ENCODE data around the gene SLC38A4. TPM values are rescaled to one million over a fixed set of nuclear protein-coding genes. Genes with fewer than 3 reads are reported as not detected.
"Not testable (repeated sequence)": the region's sequence is repeated elsewhere in the genome, so short reads cannot be mapped to it uniquely, and the experiment has no call there.

SLC38A4 gene
- not detected for total RNA-seq

DNA sequence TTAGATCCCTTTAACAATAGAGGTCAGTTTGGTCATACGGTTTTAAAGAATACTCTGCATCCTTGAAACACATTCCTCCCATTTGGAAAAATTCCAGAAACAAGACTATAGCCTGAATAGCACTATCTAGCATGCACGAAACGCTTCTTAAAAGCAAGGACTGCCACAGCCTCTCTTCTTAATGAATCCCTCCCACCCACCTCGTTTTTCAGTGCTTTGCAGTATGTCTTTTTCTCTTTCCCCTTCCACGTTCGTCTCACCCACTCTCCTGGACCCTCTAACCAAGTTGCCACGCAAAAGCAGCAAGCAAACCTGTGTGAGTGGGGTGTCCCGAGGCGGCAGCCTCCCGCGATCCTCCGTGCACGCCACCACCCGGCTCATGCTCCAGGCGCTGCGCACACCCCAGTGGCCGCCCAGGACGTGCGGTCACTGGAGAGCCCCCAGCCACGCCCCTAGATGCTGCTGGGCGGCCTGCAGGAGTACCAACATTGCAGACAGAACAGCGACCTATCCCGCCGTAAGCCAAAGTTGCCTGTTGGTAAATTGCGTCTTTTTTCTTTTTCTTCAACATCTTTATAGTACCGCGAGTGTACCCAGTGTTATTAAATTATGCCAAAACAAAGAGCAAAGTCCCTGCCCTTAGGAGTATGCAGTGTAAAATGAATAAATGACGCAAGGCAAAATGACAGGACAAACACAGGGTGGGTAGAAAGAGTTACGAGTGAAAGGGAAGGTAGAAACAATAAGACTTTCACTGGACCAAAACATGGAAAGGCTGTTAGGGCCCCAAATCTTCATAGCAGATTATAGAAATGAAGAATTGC is at the start of gene SLC38A4:
Gene SLC38A4 (minus strand): TSS at position 407 of the 824 bp plus-strand sequence. CDS start 32,926 bp downstream, outside the sequence.
- Mint-ChIP-seq H3K27me3 (peaks cover 50 to 74% of the 10 kb centered on the region in 2 donors), H3K4me1 (ENCODE audit: low read depth in 2 of 2) (peaks cover 0 to 3% of the 10 kb centered on the region in 2 donors), H3K4me3 (no peak within 1 kb of the TSS), H3K27ac (no peak within 1 kb of the TSS), H3K9me3 (no peaks in the 10 kb centered on the region), H3K36me3 (no peaks in the 10 kb centered on the region)
- no peak for DNase-seq (ENCODE audit: low spot score)
- ATAC-seq = no peak

GRCh38 chr12:46875095-46875494 is 49.3 kb upstream of the SLC38A4 start:
- peaks cover 12% of the 10 kb centered on the region for H3K9me3 Mint-ChIP-seq
- H3K36me3 Mint-ChIP-seq = peaks cover 20% of the 10 kb centered on the region
- no peak for DNase-seq (ENCODE audit: low spot score)

GRCh38 chr12:46874642-46875041 is 48.8 kb upstream of the SLC38A4 start:
- Mint-ChIP-seq H3K27ac (no peak overlapping the region), H3K4me3 (no peak overlapping the region), H3K9me3 (peaks cover 12% of the 10 kb centered on the region), H3K27me3 (peaks cover 19 to 40% of the 10 kb centered on the region in 2 donors), H3K4me1 (ENCODE audit: low read depth in 2 of 2) (no peaks in the 10 kb centered on the region), H3K36me3 (peaks cover 20% of the 10 kb centered on the region)
- no peak for ATAC-seq
- DNase-seq (ENCODE audit: low spot score) = no peak

More at GRCh38 chr12:46875095-46875494, 49.3 kb upstream of the SLC38A4 start:
- no peaks in the 10 kb centered on the region for H3K4me1 Mint-ChIP-seq (ENCODE audit: low read depth in 2 of 2)
- no peak for ATAC-seq
- no peak overlapping the region for H3K27ac Mint-ChIP-seq
- H3K4me3 Mint-ChIP-seq = no peak overlapping the region
- peaks cover 21 to 45% of the 10 kb centered on the region in 2 donors for H3K27me3 Mint-ChIP-seq

DNA sequence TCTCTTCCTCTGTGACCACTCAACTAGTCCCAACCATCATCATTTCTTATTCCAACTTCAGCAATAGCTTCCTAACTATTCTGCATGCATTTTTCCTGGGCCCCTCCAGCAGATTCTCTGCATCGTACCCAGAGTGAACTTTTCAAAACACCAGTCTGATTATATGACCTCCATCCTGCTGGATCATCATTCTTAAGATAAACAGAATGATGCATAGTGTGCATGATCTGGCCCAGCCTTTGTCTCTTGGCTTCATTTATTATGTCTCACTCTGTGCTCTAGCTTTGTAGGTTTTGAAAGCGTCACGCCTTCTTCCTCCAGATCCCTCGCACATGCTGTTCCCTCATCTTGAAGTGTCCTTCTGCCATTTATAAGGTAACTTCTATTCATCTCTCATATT is 46.3 kb upstream of the SLC38A4 start:
- H3K9me3 Mint-ChIP-seq = peaks cover 5% of the 10 kb centered on the region
- no peaks in the 10 kb centered on the region for H3K36me3 Mint-ChIP-seq
- no peak overlapping the region for H3K27ac Mint-ChIP-seq
- no peak overlapping the region for H3K4me3 Mint-ChIP-seq
- ATAC-seq (no peak), DNase-seq (ENCODE audit: low spot score) (no peak)
- H3K27me3 Mint-ChIP-seq = peaks cover 9 to 29% of the 10 kb centered on the region in 2 donors
- no peaks in the 10 kb centered on the region for H3K4me1 Mint-ChIP-seq (ENCODE audit: low read depth in 2 of 2)

DNA sequence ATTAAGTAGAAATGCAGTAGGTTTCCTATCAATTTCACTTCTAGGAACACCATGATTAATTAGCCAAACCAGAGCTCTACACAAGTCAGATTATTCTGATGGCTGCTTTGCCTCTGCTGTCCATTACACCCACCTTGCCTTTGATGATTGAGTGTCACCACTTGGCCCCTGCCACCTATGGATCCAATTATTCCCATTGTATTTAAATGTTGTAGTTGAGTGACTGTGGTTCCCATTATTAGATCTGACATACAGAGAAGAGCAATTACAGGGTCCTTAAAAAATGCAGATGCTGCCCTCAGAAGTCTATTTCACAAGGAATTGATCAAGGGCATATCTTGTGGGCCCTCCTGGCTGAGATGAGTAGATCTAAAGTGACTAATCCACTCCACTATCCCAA is 39.5 kb upstream of the SLC38A4 start:
- peaks cover 2 to 7% of the 10 kb centered on the region in 2 donors for H3K27me3 Mint-ChIP-seq
- peaks cover 10% of the 10 kb centered on the region for H3K36me3 Mint-ChIP-seq
- ATAC-seq (no peak), DNase-seq (ENCODE audit: low spot score) (no peak)
- H3K4me3 Mint-ChIP-seq = no peak overlapping the region
- H3K9me3 Mint-ChIP-seq = peaks cover 15% of the 10 kb centered on the region
- no peak overlapping the region for H3K27ac Mint-ChIP-seq
- no peaks in the 10 kb centered on the region for H3K4me1 Mint-ChIP-seq (ENCODE audit: low read depth in 2 of 2)

DNA sequence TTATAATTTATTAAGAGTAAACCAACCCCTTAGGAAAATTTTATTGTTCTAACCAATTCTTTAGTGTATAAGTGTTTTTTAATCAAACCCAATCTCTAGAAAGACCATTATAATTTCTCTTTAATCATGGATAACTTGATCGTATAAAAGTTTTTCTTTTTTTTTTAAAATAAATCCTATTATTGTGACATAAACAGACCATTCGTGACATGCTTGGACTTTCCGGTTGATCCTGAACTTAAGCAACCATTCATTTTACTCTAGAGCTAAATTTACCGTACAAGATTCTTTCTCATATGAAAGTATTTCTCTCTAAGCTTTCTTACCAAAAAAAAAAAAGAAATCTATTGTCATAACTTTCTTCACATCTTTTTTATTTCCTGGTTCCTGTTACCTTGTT is 32.6 kb upstream of the SLC38A4 start:
- Mint-ChIP-seq H3K27ac (no peak overlapping the region), H3K9me3 (peaks cover 8% of the 10 kb centered on the region), H3K4me1 (ENCODE audit: low read depth in 2 of 2) (no peaks in the 10 kb centered on the region), H3K4me3 (no peak overlapping the region), H3K36me3 (no peaks in the 10 kb centered on the region), H3K27me3 (no peaks in the 10 kb centered on the region)
- DNase-seq (ENCODE audit: low spot score) (no peak), ATAC-seq (no peak)

DNA sequence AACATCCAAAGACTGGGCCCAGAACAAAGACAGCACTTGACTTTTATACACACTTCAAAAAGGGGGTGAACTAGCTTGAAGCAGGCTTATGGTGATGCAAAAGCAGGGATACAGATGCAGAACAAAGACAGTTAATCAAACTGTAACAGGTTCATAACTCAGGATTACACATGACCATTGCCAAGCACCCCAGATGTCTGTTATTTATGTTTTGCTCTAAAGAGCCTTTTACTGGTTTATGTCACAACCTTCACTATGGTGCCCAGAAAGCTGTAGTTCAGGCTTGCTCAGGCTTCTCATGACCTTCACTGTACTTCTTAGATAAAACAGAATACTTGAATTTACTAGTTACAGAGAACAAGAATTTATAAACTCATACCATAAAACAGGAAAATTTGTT is 31.7 kb upstream of the SLC38A4 start:
- no peaks in the 10 kb centered on the region for H3K27me3 Mint-ChIP-seq
- DNase-seq (ENCODE audit: low spot score) (no peak), ATAC-seq (no peak)
- no peak overlapping the region for H3K4me3 Mint-ChIP-seq
- H3K27ac Mint-ChIP-seq = no peak overlapping the region
- H3K4me1 Mint-ChIP-seq (ENCODE audit: low read depth in 2 of 2) = no peaks in the 10 kb centered on the region
- peaks cover 4% of the 10 kb centered on the region for H3K9me3 Mint-ChIP-seq
- H3K36me3 Mint-ChIP-seq = no peaks in the 10 kb centered on the region

- no peak overlapping the region for H3K4me3 Mint-ChIP-seq
- ATAC-seq = no peak
- peaks cover 6 to 7% of the 10 kb centered on the region in 2 donors for H3K27me3 Mint-ChIP-seq
Measured at GRCh38 chr12:46855760-46856159, 30.0 kb upstream of the SLC38A4 start.

DNA sequence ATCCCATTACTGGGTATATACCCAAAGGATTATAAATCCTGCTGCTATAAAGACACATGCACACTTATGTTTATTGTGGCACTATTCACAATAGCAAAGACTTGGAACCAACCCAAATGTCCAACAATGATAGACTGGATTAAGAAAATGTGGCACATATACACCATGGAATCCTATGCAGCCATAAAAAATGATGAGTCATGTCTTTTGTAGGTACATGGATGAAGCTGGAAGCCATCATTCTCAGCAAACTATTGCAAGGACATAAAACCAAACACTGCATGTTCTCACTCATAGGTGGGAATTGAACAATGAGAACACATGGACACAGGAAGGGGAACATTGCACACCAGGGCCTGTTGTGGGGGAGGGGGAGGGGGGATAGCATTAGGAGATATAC is 28.4 kb upstream of the SLC38A4 start:
- not testable (repeated sequence) for H3K27ac Mint-ChIP-seq; H3K36me3 Mint-ChIP-seq; DNase-seq (ENCODE audit: low spot score); H3K9me3 Mint-ChIP-seq; H3K4me3 Mint-ChIP-seq; ATAC-seq; H3K4me1 Mint-ChIP-seq (ENCODE audit: low read depth in 2 of 2)
- peaks cover 10 to 18% of the 10 kb centered on the region in 2 donors for H3K27me3 Mint-ChIP-seq

More at GRCh38 chr12:46855760-46856159, 30.0 kb upstream of the SLC38A4 start:
- H3K36me3 Mint-ChIP-seq = peaks cover 6% of the 10 kb centered on the region
- H3K4me1 Mint-ChIP-seq (ENCODE audit: low read depth in 2 of 2) = no peaks in the 10 kb centered on the region
- no peak for DNase-seq (ENCODE audit: low spot score)
- H3K9me3 Mint-ChIP-seq = peaks cover 4% of the 10 kb centered on the region
- H3K27ac Mint-ChIP-seq = no peak overlapping the region

- H3K27ac Mint-ChIP-seq = not testable (repeated sequence)
- H3K27me3 Mint-ChIP-seq = peaks cover 20 to 43% of the 10 kb centered on the region in 2 donors
Measured at GRCh38 chr12:46848792-46849191, 23.0 kb upstream of the SLC38A4 start.

GRCh38 chr12:46847001-46847400 is 21.2 kb upstream of the SLC38A4 start:
- ATAC-seq = no peak
- H3K27me3 Mint-ChIP-seq = peaks cover 20 to 48% of the 10 kb centered on the region in 2 donors
- no peak overlapping the region for H3K27ac Mint-ChIP-seq
- no peaks in the 10 kb centered on the region for H3K4me1 Mint-ChIP-seq (ENCODE audit: low read depth in 2 of 2)
- no peak overlapping the region for H3K4me3 Mint-ChIP-seq
- H3K9me3 Mint-ChIP-seq = peaks cover 11% of the 10 kb centered on the region
- DNase-seq (ENCODE audit: low spot score) = no peak
- H3K36me3 Mint-ChIP-seq = peaks cover 10% of the 10 kb centered on the region

More at GRCh38 chr12:46848792-46849191, 23.0 kb upstream of the SLC38A4 start:
- H3K9me3 Mint-ChIP-seq = peaks cover 11% of the 10 kb centered on the region
- not testable (repeated sequence) for DNase-seq (ENCODE audit: low spot score); ATAC-seq; H3K4me3 Mint-ChIP-seq; H3K36me3 Mint-ChIP-seq; H3K4me1 Mint-ChIP-seq (ENCODE audit: low read depth in 2 of 2)

DNA sequence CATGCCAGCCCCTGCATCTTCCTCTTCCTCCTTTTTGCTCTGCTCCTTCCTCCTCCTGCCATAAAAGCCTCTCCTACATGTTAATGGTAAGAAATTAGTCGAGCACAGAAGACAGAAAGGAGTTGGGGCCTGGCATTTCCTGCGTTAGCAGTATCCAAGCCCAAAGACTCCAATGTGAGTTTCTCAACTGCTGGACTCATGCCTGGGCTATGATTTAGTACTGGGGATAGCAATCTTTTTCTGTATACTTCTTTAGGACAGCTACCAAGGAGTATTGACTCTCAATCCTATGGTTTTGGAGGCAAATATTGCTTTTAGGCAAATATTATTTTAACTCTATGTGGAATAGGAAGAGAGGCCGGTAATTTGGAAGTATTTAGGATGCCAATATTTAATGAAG is 18.0 kb upstream of the SLC38A4 start:
- DNase-seq (ENCODE audit: low spot score) = no peak
- Mint-ChIP-seq H3K9me3 (peaks cover 3% of the 10 kb centered on the region), H3K4me1 (ENCODE audit: low read depth in 2 of 2) (no peaks in the 10 kb centered on the region), H3K4me3 (no peak overlapping the region), H3K27ac (no peak overlapping the region), H3K27me3 (peaks cover 14 to 43% of the 10 kb centered on the region in 2 donors), H3K36me3 (no peaks in the 10 kb centered on the region)
- ATAC-seq = no peak

DNA sequence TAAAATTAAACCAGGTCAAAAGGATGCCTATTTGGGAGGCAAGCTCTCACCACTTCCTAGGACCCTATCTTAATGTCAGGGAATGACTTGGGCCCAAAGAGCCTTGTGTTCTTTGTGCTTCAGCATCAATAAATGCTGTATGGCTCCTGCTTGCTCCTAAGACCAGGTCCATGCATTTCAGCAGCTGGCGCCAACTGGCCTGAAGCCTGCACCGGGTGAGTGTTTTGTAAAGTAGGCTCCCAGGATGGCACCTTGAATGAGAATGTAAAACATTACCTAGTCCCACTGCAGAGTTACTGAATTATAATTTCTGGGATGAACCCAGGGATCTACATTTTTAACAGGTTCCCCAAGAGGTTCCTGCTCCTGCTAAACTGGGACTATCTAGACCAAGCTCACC is 16.1 kb upstream of the SLC38A4 start:
- no peaks in the 10 kb centered on the region for H3K9me3 Mint-ChIP-seq
- ATAC-seq (no peak), DNase-seq (ENCODE audit: low spot score) (no peak)
- H3K4me3 Mint-ChIP-seq = no peak overlapping the region
- H3K36me3 Mint-ChIP-seq = no peaks in the 10 kb centered on the region
- no peak overlapping the region for H3K27ac Mint-ChIP-seq
- peaks cover 9 to 30% of the 10 kb centered on the region in 2 donors for H3K27me3 Mint-ChIP-seq
- no peaks in the 10 kb centered on the region for H3K4me1 Mint-ChIP-seq (ENCODE audit: low read depth in 2 of 2)

DNA sequence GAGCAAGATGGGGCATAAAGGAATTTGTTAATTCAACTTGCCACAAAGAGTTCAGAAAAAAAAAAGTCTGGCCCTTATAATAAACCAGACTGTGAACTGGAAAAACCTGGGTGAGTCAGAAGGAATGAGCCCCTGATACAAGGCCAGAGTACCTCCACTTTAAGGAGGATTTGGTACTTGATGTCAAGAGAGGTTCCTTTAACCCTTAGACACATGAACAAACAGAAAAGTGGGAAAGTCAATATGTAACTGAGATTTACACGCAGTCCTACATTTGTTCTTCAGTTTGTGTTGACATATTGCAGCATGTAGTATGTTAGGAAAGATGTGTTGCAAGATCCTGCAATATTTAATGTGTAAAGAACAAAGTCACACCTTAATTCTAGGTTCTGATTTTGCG is 14.2 kb upstream of the SLC38A4 start:
- ATAC-seq = no peak
- Mint-ChIP-seq H3K36me3 (no peaks in the 10 kb centered on the region), H3K27me3 (peaks cover 14 to 30% of the 10 kb centered on the region in 2 donors), H3K4me1 (ENCODE audit: low read depth in 2 of 2) (no peaks in the 10 kb centered on the region), H3K9me3 (no peaks in the 10 kb centered on the region), H3K27ac (no peak overlapping the region), H3K4me3 (no peak overlapping the region)
- no peak for DNase-seq (ENCODE audit: low spot score)
